GM12873 (cell line): Measurements from ENCODE around the gene CALR3.
A peak's percentile ranks its signal among the peaks of the same experiment; 100 is the strongest.

Experiments used
- CTCF ChIP-seq: IDR thresholded peaks from 2 replicates; pipeline ENCODE4 v1.5.1; 2012; ENCODE audit warnings: low read depth, mild to moderate bottlenecking, moderate library complexity, low read length, control low read depth; ENCODE audit not compliant: insufficient read depth; ENCODE audit errors: missing control alignments

CALR3 gene

GRCh38 chr19:16445238-16446107 is 50.5 kb downstream of the CALR3 start:
- TF ChIP-seq CTCF: no peak

GRCh38 chr19:16444269-16444600 is 51.7 kb downstream of the CALR3 start:
- TF ChIP-seq CTCF: no peak

GRCh38 chr19:16442386-16443276 is 53.3 kb downstream of the CALR3 start:
- no peak for TF ChIP-seq CTCF

GRCh38 chr19:16441661-16442162 is 54.3 kb downstream of the CALR3 start:
- TF ChIP-seq CTCF: peak; percentile 64

GRCh38 chr19:16436780-16437332 is 59.1 kb downstream of the CALR3 start:
- no peak for TF ChIP-seq CTCF

GRCh38 chr19:16435999-16436650 is 59.8 kb downstream of the CALR3 start:
- TF ChIP-seq CTCF: no peak
